Stimulated activated CD8-positive, alpha-beta memory T cell treated with anti-CD3 and anti-CD28 coated beads, Interleukin-7, amount 100 ng/mL, for 1 hour (primary cell): ENCODE data around the gene EFR3B.
A peak's percentile ranks its signal among the peaks of the same experiment; 100 is the strongest.
"Not testable (repeated sequence)": the region's sequence is repeated elsewhere in the genome, so short reads cannot be mapped to it uniquely, and the experiment has no call there.

Experiments used
- DNase-seq, 2 donors: peaks; one replicate each; pipeline ENCODE4 v3.0.0-alpha.2; 2020; ENCODE audit warnings: low read depth in 2 of 2

Gene EFR3B

GRCh38 chr2:25150993-25151392, 109.1 kb downstream of the EFR3B start:
- DNase-seq = not testable (repeated sequence)

DNA sequence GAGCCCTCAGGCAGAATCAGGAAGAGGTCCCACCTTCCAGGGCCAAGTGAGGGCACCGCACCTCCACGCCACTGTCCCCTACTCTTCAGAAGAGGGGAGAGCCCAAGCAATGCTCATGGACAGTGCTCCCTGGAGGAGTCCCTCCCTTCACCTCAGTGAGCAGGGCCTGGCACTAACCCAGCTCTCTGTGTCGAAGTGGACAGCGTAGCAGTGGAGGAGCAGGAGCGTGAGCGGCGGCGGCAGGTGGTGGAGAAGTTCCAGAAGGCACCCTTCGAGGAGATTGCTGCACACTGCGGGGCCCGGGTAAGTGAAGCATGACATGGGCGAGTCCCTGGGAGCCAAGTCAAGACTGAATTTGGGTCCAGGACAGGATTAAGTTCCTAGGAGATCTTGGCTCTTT, 109.8 kb downstream of the EFR3B start:
- no peak for DNase-seq

- no peak for DNase-seq
Measured at GRCh38 chr2:25155401-25155800, 113.5 kb downstream of the EFR3B start.

GRCh38 chr2:25158096-25158852, 116.4 kb downstream of the EFR3B start:
- no peak for DNase-seq

DNA sequence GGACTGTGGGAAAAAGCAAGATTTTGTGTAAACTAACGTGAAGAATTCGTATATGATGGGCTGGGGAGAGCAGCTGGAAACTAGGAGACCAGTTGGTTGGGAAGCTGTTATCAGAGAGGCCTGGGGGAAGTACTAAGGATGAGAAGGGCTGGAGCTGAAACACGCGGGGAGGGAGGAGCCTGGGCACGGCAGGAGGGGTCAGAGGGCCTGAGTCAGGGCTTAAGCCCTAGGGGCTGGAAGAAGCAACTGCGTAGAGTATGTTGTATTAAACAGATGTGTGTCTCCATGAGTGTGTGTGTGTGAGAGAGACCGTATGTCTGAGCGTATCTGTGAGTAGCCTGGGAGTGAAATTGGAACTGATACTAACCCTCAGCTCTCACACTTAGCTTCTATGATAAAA, 118.1 kb downstream of the EFR3B start:
- no peak for DNase-seq

DNA sequence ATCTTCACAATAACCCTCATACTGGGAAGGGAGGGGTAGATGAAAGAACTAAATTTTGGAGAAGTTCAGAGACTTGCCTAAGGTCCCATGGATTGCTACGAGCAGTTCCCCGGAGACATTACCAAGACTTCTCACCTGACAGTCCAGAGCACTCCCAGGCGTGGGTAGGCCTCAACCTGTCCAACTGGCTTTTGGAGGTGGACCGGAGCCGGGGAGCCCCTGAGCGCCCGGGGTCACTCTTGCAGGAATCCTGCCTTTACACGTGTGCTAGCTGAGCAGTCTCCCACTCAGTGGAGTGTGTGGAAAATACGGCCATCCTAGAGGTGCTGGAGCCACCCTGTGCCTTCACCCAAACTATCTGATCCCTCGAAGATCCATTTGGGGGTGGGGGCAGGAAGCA, 118.5 kb downstream of the EFR3B start:
- no peak for DNase-seq

- peak; percentile 45 to 48 for DNase-seq
Measured at GRCh38 chr2:25161055-25161781, 119.3 kb downstream of the EFR3B start.

DNA sequence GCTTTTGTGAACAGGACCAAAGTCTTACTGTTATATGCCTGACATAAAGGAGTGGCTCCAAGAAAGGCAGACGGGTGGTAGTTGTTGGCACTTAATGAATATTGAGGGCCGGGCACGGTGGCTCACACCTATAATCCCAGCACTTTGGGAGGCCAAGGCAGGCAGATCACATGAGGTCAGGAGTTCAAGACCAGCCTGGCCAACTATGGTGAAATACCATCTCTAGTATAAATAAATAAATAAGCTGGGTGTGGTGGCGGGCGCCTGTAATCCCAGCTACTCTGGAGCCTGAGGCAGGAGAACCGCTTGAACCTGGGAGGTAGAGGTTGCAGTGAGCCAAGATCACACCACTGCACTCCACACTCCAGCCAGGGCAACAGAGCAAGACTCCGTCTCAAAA, 120.2 kb downstream of the EFR3B start:
- not testable (repeated sequence) for DNase-seq

GRCh38 chr2:25164561-25164960, 122.7 kb downstream of the EFR3B start:
- DNase-seq = no peak

DNA sequence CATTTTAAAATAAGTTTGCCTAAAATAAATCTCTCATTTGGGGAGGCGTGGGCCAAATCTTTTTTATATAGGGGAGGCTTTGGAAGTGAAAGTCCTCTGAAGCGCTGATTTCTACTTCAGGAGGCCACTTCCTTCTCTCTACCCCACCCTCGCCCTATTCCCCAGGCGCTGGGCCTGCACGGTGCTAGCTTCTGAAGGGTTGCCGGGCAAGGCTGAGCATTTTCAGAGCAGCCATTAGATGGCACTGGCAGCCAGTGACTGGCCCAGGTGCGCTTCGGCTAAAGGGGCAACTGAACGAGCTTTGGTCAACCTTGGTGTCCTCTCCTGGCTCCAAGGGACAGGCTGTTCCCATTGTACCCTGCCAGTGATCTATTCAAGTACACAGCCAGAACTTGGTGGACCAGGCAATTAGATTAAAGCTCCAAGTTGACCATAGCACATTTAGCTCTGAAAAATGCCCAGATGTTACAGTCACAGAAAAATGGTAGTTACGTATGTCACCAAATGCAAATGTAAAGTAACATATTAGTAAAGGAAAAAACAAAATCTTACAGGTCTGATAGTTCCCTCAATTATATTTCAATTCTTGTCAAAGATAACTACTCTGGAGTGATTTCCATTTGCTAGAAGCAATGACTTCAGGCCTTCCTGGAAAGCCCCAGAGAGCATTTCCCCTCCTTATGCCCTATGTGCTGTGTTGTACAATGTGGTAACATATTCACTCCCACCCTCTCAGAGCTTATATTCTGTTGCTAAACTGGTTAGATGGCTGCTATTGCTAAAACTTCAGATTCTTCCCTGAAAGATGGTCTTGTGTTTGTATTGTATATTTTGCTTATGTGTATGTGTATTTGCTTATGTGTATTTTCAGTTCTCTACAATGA, 124.4 kb downstream of the EFR3B start:
- DNase-seq = no peak

DNA sequence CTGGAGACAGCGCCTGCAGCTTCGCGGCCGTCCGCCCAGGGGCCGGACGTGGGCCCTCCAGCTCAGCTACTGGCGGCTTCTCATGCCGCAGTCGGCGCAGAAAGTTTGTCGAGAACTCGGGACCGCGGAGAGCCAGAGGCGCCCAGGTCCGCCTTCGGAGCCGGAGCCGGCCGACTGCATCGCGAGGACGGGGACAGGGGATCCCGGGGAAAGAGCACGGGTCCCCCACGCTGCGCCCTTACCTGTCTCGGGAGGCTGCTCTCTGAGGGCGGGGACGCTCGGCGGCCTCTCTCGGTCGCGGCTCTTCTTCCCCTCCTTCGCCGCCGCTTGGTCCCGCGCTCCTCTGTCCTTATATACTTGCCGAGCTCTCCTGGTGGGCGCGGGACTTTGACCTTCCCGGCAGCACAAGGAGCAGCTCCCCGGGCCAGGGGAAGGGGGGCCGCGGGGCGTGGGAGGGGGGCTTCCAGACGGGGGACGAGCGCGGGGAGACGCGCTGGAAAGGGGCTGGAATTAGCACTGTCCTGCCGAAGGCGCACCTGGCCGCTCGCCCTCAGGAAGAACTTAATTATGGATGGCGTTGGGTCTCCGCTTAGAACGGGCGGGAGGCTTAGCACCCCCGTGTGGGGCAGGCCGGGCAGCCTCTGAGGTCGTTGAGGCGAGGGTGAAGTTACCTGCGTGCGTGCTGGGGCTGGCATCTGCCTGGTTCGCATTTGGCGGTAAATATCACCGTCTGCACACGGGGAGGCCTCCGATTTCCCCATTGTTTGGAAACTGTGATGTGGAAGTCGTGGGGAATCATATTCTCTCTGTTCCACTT, 126.6 kb downstream of the EFR3B start, which contains the start of gene POMC:
Gene POMC, minus strand, starts transcription at position 325 of the 817 bp plus-strand sequence. CDS start 3,808 bp downstream, outside the sequence.
- no peak for DNase-seq

- no peak for DNase-seq
Measured at GRCh38 chr2:25169073-25169470, 127.2 kb downstream of the EFR3B start.

DNA sequence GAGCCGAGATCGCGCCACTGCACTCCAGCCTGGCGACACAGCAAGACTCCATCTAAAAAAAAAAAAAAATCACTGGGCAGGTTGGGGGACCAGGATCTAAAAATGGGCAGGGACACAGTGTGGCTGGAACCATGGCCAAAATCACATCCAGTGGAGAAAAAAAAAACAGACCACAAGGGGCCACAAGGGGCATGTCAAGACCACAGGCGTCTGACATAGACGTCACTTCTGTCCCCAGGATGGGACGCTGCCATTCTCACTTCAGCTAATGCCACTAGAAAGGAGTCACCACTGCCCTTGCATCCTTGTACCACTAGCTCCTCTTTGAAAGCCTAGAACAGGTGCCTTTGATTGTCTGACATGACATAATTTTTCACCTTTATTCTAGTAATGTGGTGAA, 129.0 kb downstream of the EFR3B start:
- DNase-seq = no peak

DNA sequence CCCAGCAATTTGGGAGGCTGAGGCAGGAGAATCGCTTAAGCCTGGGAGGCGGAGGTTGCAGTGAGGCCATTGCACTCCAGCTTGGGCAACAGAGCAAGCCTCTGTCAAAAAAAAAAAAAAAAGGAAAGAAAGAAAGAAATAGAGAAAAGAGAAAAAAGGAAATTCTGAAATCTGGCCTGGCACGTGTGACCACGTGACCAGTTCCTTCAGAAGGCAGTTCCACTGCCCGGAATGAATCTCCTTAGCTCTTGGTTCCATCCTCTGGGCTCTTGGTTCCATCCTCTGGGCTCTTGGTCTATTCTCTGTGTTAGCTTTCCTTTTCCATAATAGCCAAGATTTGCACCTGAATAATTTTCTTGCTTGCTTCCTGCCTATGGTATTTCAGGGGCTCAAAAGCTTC, 131.8 kb downstream of the EFR3B start:
- no peak for DNase-seq

- DNase-seq = no peak
Measured at GRCh38 chr2:25174192-25174861, 132.5 kb downstream of the EFR3B start.

- DNase-seq = no peak
Measured at GRCh38 chr2:25176138-25176537, 134.3 kb downstream of the EFR3B start.

DNA sequence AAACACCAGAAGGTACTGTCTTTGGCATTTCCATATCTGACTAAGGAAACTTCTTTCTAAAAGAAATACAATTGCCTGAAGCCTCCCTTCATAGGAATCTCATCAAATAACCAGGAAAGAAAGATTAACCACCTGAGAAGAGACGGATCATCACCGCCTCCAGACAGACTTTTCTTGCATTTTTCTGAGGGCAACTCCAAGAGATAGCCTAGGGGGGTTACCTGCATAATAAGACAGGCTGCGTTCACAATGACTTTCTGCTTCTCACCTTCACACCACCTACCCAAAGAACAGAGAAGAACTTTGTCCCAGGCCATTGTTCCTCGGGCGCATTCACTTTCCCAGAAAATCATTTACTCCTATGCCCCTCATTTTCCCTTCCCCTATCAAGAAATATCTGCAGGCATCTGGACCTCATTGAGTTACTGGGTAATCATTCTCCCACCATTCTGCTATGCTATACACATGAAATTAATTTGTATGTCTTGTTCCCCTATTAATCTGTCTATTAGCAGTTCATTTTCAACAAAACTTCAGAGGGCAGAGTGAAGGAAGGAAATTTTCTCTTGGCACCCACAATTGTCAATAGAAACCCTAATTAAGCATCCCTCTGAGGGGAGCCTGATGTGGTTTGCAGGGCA, 134.8 kb downstream of the EFR3B start:
- no peak for DNase-seq

- DNase-seq = no peak
Measured at GRCh38 chr2:25177211-25177611, 135.3 kb downstream of the EFR3B start.

GRCh38 chr2:25178976-25179375, 137.1 kb downstream of the EFR3B start:
- DNase-seq = no peak

DNA sequence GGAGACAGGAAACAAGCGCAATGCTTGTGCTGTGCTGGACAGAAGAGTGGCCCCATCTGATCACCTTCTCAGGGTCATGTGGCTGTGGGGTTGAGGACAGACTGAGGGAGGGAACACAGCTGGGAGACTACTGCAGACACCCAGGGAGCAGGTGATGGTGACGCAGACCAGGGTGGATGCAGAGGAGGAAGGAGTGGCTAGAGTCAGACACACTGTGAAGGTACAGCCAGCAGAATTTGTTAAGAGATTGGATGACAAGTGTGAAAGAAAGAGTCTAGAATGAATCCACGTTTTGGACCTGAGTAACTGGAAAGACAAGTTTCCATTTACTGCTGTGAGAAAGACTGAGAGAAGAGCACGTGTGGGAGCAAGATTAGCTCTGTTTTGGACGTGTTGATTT, 142.4 kb downstream of the EFR3B start:
- no peak for DNase-seq
